GM19099 (cell line): ENCODE data around the gene HNF1B.

Experiments
- POLR2A ChIP-seq: IDR thresholded peaks from 3 replicates; pipeline ENCODE4 v1.6.1; 2011; ENCODE audit warnings: low read depth; ENCODE audit not compliant: insufficient read length; ENCODE audit errors: extremely low read depth

HNF1B gene

DNA sequence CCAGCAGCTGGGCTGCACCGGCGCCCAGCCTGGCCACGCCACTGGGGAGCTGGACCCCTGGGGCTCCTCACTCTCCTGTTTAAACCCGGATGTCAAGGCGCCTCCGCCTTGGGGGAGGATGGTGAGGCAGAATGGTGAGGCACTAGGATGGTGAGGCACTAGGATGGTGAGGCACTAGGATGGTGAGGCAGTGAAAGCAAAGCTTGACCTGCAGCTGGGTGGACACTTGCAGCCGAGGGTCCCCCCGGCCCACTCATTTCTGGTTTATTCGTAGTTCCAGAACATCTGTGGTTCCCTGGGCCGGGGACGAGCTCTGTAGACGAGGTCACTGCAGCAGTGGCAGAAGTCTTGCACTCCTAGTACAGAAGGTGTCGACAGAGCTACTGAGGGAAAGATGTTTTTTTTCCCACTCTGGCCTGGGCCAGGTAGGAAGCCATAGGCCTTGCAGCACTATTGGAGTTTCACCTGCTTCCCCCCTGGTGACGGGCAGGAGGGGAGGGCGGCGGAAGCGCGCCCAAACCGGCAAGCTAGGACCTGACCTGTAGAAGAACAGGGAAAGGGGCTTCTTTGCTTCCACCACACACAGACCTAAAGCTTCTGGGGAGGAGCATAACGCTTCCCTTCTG, 1.1 kb upstream of the HNF1B start:
- no peak for TF ChIP-seq POLR2A

DNA sequence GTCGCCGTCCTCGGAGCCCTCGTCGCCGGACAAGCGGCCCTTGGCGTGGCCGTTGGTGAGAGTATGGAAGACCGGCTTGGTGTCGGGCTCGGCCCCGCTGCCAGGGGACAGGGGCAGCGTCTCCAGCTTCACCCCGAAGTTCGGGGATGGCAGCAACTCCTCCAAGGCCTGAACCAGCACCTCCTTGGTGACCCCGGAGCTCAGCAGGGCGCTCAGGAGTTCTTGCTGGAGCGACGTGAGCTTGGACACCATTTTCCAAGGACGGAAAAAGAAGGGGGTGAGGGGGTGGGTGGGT, 279 bp downstream of the HNF1B start:
- TF ChIP-seq POLR2A: no peak

DNA sequence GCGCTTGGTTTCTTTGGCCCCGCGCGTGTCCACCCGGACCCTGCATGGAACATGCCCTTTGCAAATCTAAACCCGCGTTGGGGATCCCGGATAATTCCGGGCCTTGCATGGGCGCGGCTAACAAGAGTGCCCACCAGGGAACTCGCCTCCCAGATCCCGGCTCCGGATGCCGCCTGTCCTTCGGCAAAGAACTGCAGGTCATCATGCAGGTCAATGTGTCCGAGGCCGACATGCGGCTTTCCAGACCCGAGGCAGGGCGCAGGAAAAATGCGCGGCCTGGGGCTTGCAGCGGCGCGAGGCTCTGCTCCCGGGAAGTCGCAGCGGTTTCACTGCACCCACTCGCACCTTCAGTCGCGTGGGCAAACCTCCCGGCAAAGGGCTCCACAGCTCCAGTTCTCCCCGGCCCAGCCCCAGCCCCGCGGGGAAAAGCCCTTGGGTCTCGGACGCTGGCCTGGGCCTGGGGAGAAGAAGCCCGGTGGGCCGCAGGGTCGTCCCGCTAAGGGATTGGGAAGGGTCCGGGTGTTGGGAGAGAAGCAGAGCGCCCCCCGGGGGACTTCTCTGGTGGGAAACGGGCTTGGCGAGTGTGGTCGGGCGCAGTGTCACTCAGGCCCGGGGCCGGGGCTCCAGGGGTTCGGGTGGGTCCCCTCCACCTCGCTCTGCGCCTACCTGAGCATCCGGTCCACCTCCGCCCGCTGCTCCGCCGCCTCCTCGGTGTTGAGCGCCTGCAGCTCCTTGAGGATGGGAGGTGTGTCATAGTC, 805 bp downstream of the HNF1B start:
- no peak for TF ChIP-seq POLR2A

DNA sequence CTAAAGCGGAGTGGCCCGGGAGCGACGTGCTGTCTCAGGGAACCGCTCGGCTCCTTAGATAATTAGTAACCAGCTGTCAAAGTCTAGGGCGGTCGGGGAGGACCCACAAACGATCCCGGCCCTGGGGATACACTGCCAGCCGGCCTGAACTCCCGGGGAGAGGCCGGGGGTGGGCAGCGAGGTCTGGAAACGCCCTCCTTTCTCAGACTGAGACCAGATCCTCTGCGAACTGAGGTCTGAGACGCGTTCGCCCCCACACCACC, 1.3 kb downstream of the HNF1B start:
- peak; percentile 64 for TF ChIP-seq POLR2A

DNA sequence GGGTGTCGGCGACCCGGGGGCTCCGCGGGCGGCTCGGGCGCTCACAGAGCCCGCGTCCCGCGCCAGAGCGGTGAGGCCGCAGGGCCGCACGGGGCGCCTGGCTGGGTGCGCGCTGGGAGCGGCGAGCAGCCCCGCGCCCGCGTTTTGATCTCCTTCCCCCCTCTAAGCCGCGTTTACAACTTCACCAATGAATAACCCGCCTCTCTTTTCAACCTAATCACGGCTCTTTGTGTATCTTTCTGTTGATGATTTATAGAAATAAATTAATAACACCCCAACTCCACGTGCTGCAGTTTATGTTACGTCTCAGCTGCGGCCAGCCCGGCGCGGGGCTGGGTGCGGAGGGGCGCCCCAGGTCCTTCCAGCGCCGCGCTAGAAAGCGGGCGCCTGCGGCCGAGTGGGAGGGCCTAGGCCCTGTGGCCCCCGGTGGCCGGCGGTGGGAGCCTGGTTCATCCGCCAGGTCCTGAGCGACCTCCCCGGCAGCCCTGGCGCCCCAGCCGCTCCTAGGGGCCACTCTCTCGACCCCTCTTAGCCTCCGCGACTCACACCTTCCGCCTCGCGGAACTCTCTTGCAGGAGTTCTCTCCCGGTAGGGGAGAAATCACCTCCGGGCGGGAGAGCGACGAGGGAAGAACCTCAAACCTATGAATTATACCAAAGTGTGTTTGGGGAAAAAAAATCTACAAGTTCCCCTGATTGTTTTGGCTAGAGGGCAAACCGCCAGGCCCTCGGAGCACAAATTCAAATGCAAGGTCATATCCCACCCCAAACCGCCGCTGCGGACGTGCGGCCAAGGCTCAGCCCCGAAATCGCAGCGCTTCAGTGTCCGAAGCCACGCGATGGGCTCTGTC, 1.9 kb downstream of the HNF1B start:
- no peak for TF ChIP-seq POLR2A

DNA sequence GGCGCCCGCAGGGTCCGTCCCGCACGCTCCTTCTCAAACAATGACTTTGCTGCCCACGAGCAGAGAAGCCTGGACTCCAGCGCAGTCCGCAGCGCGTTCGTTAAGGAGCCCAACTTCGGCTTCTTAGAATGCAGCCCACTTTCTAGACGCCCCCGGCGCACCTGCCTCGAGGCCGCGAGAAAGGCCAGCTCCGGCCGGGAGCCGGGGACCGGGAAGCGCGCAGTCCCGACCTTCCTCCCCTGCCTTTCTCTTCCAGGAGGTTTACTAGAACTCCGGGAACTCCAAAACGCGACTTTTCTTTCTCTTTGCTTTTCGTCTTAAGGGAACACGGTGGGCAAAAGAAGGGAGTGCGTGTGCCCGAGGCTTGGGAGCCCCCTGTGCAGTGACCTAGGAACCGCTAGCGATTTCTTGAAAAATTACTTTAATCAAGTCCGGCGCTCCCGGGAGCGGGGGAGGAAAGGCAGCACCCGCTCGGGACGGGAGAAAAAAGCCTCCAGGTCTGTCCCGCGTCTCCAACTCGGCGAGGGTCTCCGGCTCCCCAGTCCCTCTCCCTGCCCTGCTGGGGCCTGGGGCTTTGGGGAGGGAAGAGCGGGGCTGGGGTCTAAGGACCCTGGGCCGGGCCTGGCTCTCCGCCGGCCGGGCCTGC, 2.6 kb downstream of the HNF1B start:
- TF ChIP-seq POLR2A: no peak

DNA sequence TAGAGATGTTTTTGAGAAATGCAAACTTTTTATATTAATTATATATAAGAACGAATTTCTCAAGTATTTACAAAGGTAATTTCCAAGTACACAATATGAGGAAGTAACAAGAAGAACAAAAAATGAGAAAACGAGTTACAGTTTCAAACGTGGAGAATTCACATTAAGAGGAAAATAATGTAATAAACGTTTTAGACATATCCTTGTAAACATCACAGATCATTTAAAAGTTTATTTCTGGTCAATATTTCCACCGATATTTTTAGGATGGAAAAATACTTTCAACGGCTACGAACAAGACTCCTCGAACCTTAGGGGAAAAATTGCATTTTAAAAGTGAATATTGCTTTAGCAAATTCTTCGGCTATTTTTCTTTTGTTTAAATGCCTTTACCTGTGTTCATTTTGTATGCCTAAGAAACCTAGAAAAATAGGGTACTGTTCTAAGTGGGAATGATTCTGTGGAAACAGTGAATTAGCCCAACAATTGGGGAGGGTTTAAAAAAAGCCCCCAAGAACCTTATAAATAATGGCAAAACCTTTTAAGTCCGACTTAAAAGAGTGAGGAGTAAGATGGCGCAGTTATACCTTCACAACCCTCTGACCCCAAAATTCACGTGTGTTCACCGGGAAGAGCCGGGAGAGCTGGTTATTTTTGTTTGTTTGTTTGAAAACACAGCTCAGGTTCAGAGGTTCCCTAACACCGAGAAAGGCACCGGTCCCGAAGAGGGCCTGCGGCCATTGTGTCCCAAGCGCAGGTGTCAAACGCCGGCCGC, 3.3 kb downstream of the HNF1B start:
- TF ChIP-seq POLR2A: no peak

DNA sequence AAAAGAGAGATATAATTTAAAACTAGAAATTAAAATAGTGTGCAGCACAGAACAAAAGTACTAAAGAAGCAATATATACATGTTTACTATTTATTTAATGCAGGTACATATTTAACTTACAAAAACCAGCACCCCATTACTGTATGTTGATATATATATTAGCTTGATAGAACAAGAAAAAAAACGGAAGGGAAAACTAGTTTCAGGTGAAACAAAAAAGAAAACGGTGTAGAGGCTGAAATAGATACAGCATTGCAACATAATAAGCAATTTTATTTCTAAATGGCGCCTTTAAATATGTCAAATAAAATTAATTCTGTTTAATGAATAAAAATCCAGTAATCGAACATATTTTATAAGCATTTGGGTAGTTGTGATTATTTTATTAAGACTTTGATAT, 3.9 kb downstream of the HNF1B start:
- no peak for TF ChIP-seq POLR2A

DNA sequence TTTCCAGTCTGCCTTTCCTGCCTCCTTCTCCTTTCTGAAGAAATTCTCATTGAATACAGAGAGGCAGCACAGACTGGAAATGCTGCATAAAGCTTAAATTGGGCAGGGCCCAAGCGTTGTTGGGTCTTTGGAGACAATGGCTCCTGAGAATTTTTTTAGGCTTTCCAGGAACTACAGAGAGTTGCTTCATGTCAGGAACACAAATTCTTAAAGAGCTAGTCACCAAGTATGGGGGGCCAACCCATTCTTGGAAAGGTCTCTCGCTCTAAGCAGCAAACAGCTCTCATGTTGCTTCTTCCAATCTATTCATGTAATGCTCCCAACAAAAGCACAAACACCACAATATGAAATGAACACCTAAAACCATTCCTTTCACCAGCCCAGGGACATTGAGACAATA, 6.9 kb downstream of the HNF1B start:
- no peak for TF ChIP-seq POLR2A

DNA sequence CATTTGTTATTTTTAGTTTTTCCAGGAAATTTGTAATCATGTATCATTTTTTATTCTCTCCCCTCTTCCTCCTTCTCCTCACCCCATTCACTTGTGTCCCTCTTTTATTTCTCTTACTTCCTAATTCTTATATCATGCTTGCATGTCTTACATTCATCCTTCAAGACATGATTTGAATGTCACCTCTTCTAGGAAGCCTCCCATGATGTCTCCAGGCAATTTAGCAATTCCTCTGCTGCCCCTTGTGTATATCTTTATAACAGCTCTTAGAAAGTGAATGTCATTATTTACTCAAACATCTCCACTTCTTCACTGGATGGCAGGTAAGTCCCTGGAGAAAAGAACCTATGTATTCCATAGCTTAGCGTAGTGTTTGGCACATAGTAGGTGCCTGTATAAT, 7.8 kb downstream of the HNF1B start:
- no peak for TF ChIP-seq POLR2A

DNA sequence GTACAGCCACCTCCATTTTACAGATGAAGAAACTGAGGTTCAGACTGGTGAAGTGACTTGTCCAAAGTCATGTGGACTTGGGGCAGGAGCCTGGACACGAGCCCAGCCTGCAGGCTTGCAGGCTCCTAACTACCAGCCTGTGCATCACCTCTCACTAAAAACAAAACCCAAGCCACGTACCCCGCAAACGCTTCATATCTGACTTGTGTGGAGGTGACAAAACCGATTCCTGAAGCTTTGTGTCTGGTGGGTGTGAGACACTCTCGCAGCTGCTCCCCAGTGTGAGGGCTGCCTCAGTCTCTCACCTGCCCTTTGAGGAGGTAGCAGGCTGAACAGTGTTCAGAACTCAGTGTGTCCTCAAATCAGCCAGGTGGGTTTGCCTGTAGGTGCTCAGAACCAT, 8.4 kb downstream of the HNF1B start:
- TF ChIP-seq POLR2A: no peak

DNA sequence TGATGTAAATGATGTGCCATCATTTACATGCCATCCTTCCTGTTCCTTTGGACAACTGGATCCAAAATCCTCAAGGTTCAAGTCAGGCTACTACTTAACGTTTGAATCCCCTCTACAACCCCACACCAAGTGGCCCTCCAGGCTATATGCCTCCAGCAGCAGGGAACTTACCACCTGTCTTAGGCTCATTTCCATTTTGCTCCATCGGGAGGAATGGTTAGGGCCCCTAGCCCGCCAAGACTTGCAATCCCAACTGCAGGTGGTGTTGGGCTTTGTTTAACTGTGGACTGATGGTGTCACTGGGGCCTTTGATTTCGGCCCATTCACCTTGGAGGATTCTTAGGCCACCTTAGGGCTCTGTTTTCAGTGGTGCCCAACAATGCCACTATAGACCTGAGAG, 9.7 kb downstream of the HNF1B start:
- TF ChIP-seq POLR2A: no peak

DNA sequence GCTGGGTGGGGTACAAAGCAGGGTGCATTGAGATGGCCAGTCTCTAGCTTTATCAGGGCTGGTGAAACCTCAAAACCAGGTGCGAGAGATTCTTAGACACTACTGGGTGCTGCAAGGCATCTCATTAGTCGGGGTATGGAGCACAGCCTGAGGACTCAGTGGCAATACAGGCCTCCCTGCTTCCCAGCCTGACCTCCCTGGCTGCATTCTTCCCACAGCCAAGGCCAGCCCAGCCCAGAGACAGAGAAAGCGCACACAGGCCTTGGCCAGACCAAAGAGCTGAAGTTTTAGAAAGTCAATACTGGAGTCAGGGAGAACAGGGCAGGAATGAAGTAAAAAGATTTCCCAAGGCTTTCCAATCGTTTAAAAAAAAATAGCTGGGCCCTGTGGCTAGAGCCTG, 12.5 kb downstream of the HNF1B start:
- TF ChIP-seq POLR2A: no peak

DNA sequence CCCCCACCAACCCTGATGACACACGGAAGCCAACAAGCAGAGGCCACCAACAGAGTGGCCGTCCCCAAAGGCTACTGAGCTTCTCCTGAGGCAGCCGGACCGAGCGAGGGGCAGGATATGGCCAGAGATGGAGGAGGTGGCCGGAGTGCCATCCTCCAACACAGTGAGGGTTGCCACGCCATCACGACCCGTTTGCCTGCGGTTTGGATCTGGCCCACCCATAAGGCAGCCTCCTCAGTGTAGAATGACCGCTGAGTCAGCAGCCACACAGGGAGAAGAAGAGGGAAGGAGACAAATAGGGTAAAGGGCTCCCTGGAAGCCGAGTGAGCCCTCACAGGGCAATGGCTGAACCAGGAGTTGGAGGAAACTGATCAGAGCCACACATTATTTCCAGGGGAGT, 13.8 kb downstream of the HNF1B start:
- TF ChIP-seq POLR2A: no peak

DNA sequence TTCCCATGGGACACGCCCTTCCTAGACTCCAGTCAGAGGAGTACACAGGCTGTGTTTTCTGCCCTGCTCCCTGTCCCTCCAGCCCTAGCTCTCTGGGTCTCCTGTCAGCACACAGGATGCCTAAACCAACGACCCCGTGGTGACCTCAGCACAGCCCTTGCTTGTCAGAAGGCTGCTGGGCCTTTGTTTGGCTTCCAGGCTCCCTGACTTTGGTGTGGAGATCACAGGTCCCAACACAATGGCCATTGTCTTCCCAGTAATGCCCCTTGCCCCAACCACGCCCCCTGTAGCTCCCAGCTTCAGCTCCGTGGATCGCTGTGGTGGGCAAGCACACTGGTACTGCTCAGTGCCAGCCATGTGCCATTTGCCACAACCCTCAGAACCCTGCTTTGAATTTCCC, 15.0 kb downstream of the HNF1B start:
- no peak for TF ChIP-seq POLR2A

DNA sequence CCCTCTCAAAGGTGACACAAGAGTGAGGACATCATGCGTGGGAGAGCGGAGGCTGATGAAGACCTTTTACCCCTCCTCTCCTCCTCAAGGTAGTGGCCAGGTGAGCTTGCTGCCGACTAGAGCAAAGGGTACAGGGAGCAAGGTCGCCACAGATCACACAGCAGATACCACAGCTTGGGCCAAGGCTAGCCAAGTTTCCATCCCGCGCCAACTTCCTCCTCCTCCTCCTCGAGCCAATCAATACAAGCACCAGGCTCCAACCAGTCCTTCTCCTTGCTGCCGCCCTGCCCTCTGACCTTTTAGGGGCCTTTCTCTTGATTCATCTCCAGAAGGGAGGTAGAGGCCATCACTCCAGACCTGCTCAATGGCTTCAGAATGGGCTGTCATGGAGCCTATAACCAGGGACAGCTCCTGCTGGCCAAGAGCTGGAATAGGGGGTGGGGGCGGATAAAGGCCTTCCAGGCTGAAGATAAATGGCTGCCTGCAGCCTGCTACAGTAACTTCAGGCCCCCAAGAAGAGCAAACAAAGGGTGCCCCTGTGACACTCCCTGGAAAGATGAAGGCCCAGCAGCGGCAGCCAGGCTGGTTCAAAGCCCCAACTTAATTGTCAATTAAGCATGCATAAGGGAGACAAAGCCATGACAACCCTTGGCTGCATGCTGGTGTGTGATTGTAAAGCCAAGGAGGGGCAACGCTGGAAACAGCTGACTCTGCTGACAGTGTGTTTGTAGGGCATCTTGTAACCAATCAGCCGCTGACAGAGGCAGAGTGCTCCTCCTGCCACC, 17.8 kb downstream of the HNF1B start:
- TF ChIP-seq POLR2A: peak; percentile 18
